Measurements from ENCODE around the gene GSN.

GSN gene

DNA sequence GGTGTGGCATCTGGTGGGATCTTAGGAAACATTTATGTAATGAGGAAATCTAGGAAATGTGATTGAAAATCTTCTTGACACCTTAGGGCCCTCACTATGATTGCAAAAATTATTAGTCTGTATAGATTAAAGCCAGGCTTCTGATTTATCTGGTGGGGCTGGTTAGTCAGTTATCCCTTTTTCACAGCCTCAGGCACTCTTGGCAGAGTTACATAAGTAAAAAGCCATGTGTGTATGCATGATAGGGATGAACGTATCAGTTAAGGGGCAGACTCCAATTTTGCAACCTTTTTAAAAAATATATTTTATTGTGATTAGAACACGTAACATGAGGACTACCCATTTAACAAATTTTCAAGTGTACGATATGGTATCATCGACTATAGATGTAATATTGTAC is 35.7 kb upstream of the GSN start:
- WGBS (ENCODE audit: insufficient coverage, insufficient read length), result no CpG with 5 or more reads among the region's 4 CpGs

GRCh38 chr9:121233906-121234831 is 33.8 kb upstream of the GSN start:
- Histone ChIP-seq H3K4me3 (ENCODE audit: low read length) (no peak overlapping the region), H3K27ac (ENCODE audit: low read length) (no peak overlapping the region), H3K9me3 (ENCODE audit: control insufficient read depth, insufficient read depth, low read length) (no peaks in the 10 kb centered on the region), H3K36me3 (ENCODE audit: control insufficient read depth, insufficient read depth, low read length) (no peaks in the 10 kb centered on the region), H3K4me1 (ENCODE audit: control insufficient read depth, insufficient read depth, low read length) (no peaks in the 10 kb centered on the region), H3K27me3 (ENCODE audit: control insufficient read depth, insufficient read depth, low read length) (no peaks in the 10 kb centered on the region)
- no CpG with 5 or more reads among the region's 11 CpGs for WGBS (ENCODE audit: insufficient coverage, insufficient read length)
- no peak for DNase-seq (ENCODE audit: low read depth, low spot score)

More for the DNA sequence above, 35.7 kb upstream of the GSN start:
- Histone ChIP-seq H3K9me3 (ENCODE audit: control insufficient read depth, insufficient read depth, low read length) (no peaks in the 10 kb centered on the region), H3K27ac (ENCODE audit: low read length) (no peak overlapping the region), H3K4me1 (ENCODE audit: control insufficient read depth, insufficient read depth, low read length) (no peaks in the 10 kb centered on the region), H3K27me3 (ENCODE audit: control insufficient read depth, insufficient read depth, low read length) (no peaks in the 10 kb centered on the region), H3K36me3 (ENCODE audit: control insufficient read depth, insufficient read depth, low read length) (no peaks in the 10 kb centered on the region), H3K4me3 (ENCODE audit: low read length) (no peak overlapping the region)
- DNase-seq (ENCODE audit: low read depth, low spot score), result no peak

- Histone ChIP-seq H3K4me3 (ENCODE audit: low read length) (no peak overlapping the region), H3K27ac (ENCODE audit: low read length) (no peak overlapping the region), H3K27me3 (ENCODE audit: control insufficient read depth, insufficient read depth, low read length) (no peaks in the 10 kb centered on the region), H3K4me1 (ENCODE audit: control insufficient read depth, insufficient read depth, low read length) (no peaks in the 10 kb centered on the region), H3K9me3 (ENCODE audit: control insufficient read depth, insufficient read depth, low read length) (no peaks in the 10 kb centered on the region), H3K36me3 (ENCODE audit: control insufficient read depth, insufficient read depth, low read length) (no peaks in the 10 kb centered on the region)
- WGBS (ENCODE audit: insufficient coverage, insufficient read length), result no CpG with 5 or more reads among the region's 6 CpGs
- DNase-seq (ENCODE audit: low read depth, low spot score), result no peak
Observed at GRCh38 chr9:121234832-121235161, 33.2 kb upstream of the GSN start.

DNA sequence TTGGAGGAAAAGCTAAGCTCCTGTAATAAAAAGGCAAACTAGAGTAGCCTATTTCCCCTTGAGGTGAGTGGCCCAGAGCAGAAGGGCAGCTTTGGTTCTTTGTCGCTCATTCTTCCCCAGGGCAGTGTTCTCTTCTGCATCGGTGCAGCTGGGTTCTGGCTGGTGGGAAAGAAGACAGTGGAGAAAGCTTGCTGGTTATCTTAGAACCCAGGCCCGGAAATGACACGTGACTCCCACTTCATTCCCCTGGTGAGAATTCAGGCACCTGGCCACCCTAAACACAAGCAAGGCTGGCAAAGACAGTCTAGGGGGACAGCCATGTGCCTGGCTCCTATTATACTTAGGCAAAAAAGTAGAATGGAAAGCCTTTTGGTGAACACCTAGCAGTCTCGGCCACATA is 32.5 kb upstream of the GSN start:
- no peak overlapping the region for H3K27ac ChIP-seq (ENCODE audit: low read length)
- DNase-seq (ENCODE audit: low read depth, low spot score), result no peak
- no peaks in the 10 kb centered on the region; the same call in 1 of the 2 replicates for H3K27me3 ChIP-seq (ENCODE audit: control insufficient read depth, insufficient read depth, low read length)
- no peak overlapping the region for H3K4me3 ChIP-seq (ENCODE audit: low read length)
- no CpG with 5 or more reads among the region's 5 CpGs for WGBS (ENCODE audit: insufficient coverage, insufficient read length)
- H3K36me3 ChIP-seq (ENCODE audit: control insufficient read depth, insufficient read depth, low read length), result no peaks in the 10 kb centered on the region
- no peaks in the 10 kb centered on the region for H3K9me3 ChIP-seq (ENCODE audit: control insufficient read depth, insufficient read depth, low read length)
- H3K4me1 ChIP-seq (ENCODE audit: control insufficient read depth, insufficient read depth, low read length), result no peaks in the 10 kb centered on the region

- Histone ChIP-seq H3K36me3 (ENCODE audit: control insufficient read depth, insufficient read depth, low read length) (no peaks in the 10 kb centered on the region), H3K4me3 (ENCODE audit: low read length) (no peak overlapping the region), H3K9me3 (ENCODE audit: control insufficient read depth, insufficient read depth, low read length) (no peaks in the 10 kb centered on the region), H3K27ac (ENCODE audit: low read length) (no peak overlapping the region), H3K4me1 (ENCODE audit: control insufficient read depth, insufficient read depth, low read length) (no peaks in the 10 kb centered on the region), H3K27me3 (ENCODE audit: control insufficient read depth, insufficient read depth, low read length) (no peaks in the 10 kb centered on the region; the same call in 1 of the 2 replicates)
- no peak for DNase-seq (ENCODE audit: low read depth, low spot score)
- WGBS (ENCODE audit: insufficient coverage, insufficient read length), result no CpG with 5 or more reads among the region's 3 CpGs
Observed at GRCh38 chr9:121237916-121238315, 30.0 kb upstream of the GSN start.

- H3K27ac ChIP-seq (ENCODE audit: low read length), result no peak overlapping the region
- no peak overlapping the region for H3K4me3 ChIP-seq (ENCODE audit: low read length)
- no peaks in the 10 kb centered on the region for H3K9me3 ChIP-seq (ENCODE audit: control insufficient read depth, insufficient read depth, low read length)
- no peaks in the 10 kb centered on the region for H3K4me1 ChIP-seq (ENCODE audit: control insufficient read depth, insufficient read depth, low read length)
- H3K27me3 ChIP-seq (ENCODE audit: control insufficient read depth, insufficient read depth, low read length), result no peaks in the 10 kb centered on the region; the same call in 1 of the 2 replicates
- DNase-seq (ENCODE audit: low read depth, low spot score), result no peak
- H3K36me3 ChIP-seq (ENCODE audit: control insufficient read depth, insufficient read depth, low read length), result no peaks in the 10 kb centered on the region
- no CpG with 5 or more reads among the region's 3 CpGs for WGBS (ENCODE audit: insufficient coverage, insufficient read length)
Observed at GRCh38 chr9:121239071-121239470, 28.9 kb upstream of the GSN start.

GRCh38 chr9:121239851-121240250 is 28.1 kb upstream of the GSN start:
- no CpG with 5 or more reads among the region's 5 CpGs for WGBS (ENCODE audit: insufficient coverage, insufficient read length)
- Histone ChIP-seq H3K9me3 (ENCODE audit: control insufficient read depth, insufficient read depth, low read length) (no peaks in the 10 kb centered on the region), H3K4me1 (ENCODE audit: control insufficient read depth, insufficient read depth, low read length) (no peaks in the 10 kb centered on the region), H3K4me3 (ENCODE audit: low read length) (no peak overlapping the region), H3K27ac (ENCODE audit: low read length) (no peak overlapping the region), H3K36me3 (ENCODE audit: control insufficient read depth, insufficient read depth, low read length) (no peaks in the 10 kb centered on the region), H3K27me3 (ENCODE audit: control insufficient read depth, insufficient read depth, low read length) (no peaks in the 10 kb centered on the region; the same call in 1 of the 2 replicates)
- DNase-seq (ENCODE audit: low read depth, low spot score), result no peak

- Histone ChIP-seq H3K4me1 (ENCODE audit: control insufficient read depth, insufficient read depth, low read length) (no peaks in the 10 kb centered on the region), H3K27ac (ENCODE audit: low read length) (no peak overlapping the region), H3K36me3 (ENCODE audit: control insufficient read depth, insufficient read depth, low read length) (no peaks in the 10 kb centered on the region), H3K4me3 (ENCODE audit: low read length) (no peak overlapping the region), H3K27me3 (ENCODE audit: control insufficient read depth, insufficient read depth, low read length) (no peaks in the 10 kb centered on the region; the same call in 1 of the 2 replicates), H3K9me3 (ENCODE audit: control insufficient read depth, insufficient read depth, low read length) (no peaks in the 10 kb centered on the region)
- no CpG with 5 or more reads among the region's 6 CpGs for WGBS (ENCODE audit: insufficient coverage, insufficient read length)
- DNase-seq (ENCODE audit: low read depth, low spot score), result no peak
Observed at GRCh38 chr9:121240472-121241135, 27.4 kb upstream of the GSN start.

GRCh38 chr9:121242219-121242958 is 25.6 kb upstream of the GSN start:
- Histone ChIP-seq H3K9me3 (ENCODE audit: control insufficient read depth, insufficient read depth, low read length) (no peaks in the 10 kb centered on the region), H3K36me3 (ENCODE audit: control insufficient read depth, insufficient read depth, low read length) (no peaks in the 10 kb centered on the region), H3K4me3 (ENCODE audit: low read length) (no peak overlapping the region), H3K27me3 (ENCODE audit: control insufficient read depth, insufficient read depth, low read length) (no peaks in the 10 kb centered on the region; the same call in 1 of the 2 replicates), H3K4me1 (ENCODE audit: control insufficient read depth, insufficient read depth, low read length) (no peaks in the 10 kb centered on the region), H3K27ac (ENCODE audit: low read length) (no peak overlapping the region)
- no CpG with 5 or more reads among the region's 5 CpGs for WGBS (ENCODE audit: insufficient coverage, insufficient read length)
- DNase-seq (ENCODE audit: low read depth, low spot score), result no peak

GRCh38 chr9:121242959-121243346 is 25.0 kb upstream of the GSN start:
- no CpG with 5 or more reads among the region's 4 CpGs for WGBS (ENCODE audit: insufficient coverage, insufficient read length)
- Histone ChIP-seq H3K4me1 (ENCODE audit: control insufficient read depth, insufficient read depth, low read length) (no peaks in the 10 kb centered on the region), H3K4me3 (ENCODE audit: low read length) (no peak overlapping the region), H3K27ac (ENCODE audit: low read length) (no peak overlapping the region), H3K27me3 (ENCODE audit: control insufficient read depth, insufficient read depth, low read length) (no peaks in the 10 kb centered on the region; the same call in 1 of the 2 replicates), H3K36me3 (ENCODE audit: control insufficient read depth, insufficient read depth, low read length) (no peaks in the 10 kb centered on the region), H3K9me3 (ENCODE audit: control insufficient read depth, insufficient read depth, low read length) (no peaks in the 10 kb centered on the region)
- no peak for DNase-seq (ENCODE audit: low read depth, low spot score)
